Chondrocyte (in vitro differentiated cells): Measurements from ENCODE around the gene CYP17A1. TPM values are rescaled to one million over a fixed set of nuclear protein-coding genes. Genes with fewer than 3 reads are reported as not detected.

Experiments
- DNase-seq: peaks from one replicate; pipeline ENCODE4 v3.0.0; 2021; ENCODE audit warnings: mixed read lengths, low spot score
- H3K27ac Mint-ChIP-seq: one replicate; pipeline ENCODE4 v1.8.0; 2021; ENCODE audit warnings: mild to moderate bottlenecking, moderate library complexity, mixed read lengths; ENCODE audit not compliant: unreplicated experiment
- H3K27me3 Mint-ChIP-seq: 2 replicates; pipeline ENCODE4 v1.8.0; 2021; ENCODE audit warnings: low read depth, mixed read lengths
- H3K36me3 Mint-ChIP-seq: 2 replicates; pipeline ENCODE4 v1.8.0; 2021; ENCODE audit warnings: low read depth, mixed read lengths
- H3K4me1 Mint-ChIP-seq: 2 replicates; pipeline ENCODE4 v1.8.0; 2021; ENCODE audit warnings: low read depth, mild to moderate bottlenecking, mixed read lengths
- H3K4me3 Mint-ChIP-seq: one replicate; pipeline ENCODE4 v1.8.0; 2021; ENCODE audit warnings: mild to moderate bottlenecking, moderate library complexity, mixed read lengths; ENCODE audit not compliant: unreplicated experiment
- H3K9me3 Mint-ChIP-seq: 2 replicates; pipeline ENCODE4 v1.8.0; 2021; ENCODE audit warnings: low read depth, mixed read lengths
- total RNA-seq: library from RNA; stranded (reverse); gene quantifications from 3 replicates; pipeline ENCODE4 v1.2.1, GENCODE V29; 2021
- TF ChIP-seq, protein P1 (sequence below): fragments of 200-600 bp; sonication (generic); IDR thresholded peaks from 2 replicates; pipeline ENCODE4 v1.5.0; 2021; ENCODE audit warnings: antibody characterized with exemption, mild to moderate bottlenecking, moderate library complexity

The CYP17A1 gene
- total RNA-seq, 1 donor from 2014 or later = not detected

DNA sequence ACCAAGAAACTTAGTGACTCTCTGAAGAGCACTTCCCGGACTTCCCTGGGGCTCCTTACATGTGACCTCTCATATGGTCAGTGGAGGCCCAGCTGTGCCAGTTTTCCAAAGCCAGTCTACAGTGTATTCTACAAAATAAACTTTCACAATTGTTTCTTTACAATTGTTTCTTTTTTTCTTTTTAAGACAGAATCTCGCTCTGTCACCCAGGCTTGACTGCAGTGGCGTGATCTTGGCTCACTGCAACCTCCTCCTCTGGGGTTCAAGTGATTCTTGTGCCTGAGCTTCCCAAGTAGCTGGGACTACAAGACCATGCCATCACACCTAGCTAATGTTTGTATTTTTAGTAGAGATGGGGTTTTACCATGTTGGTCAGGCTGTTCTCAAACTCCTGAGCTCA, 25.9 kb downstream of the CYP17A1 start:
- Mint-ChIP-seq H3K4me3 (no peak overlapping the region), H3K36me3 (peaks cover 36% of the 10 kb centered on the region), H3K4me1 (peaks cover 51% of the 10 kb centered on the region), H3K27me3 (no peaks in the 10 kb centered on the region), H3K27ac (no peak overlapping the region), H3K9me3 (no peaks in the 10 kb centered on the region)
- TF ChIP-seq, protein P1, sequence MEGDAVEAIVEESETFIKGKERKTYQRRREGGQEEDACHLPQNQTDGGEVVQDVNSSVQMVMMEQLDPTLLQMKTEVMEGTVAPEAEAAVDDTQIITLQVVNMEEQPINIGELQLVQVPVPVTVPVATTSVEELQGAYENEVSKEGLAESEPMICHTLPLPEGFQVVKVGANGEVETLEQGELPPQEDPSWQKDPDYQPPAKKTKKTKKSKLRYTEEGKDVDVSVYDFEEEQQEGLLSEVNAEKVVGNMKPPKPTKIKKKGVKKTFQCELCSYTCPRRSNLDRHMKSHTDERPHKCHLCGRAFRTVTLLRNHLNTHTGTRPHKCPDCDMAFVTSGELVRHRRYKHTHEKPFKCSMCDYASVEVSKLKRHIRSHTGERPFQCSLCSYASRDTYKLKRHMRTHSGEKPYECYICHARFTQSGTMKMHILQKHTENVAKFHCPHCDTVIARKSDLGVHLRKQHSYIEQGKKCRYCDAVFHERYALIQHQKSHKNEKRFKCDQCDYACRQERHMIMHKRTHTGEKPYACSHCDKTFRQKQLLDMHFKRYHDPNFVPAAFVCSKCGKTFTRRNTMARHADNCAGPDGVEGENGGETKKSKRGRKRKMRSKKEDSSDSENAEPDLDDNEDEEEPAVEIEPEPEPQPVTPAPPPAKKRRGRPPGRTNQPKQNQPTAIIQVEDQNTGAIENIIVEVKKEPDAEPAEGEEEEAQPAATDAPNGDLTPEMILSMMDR = no peak
- no peak for DNase-seq

DNA sequence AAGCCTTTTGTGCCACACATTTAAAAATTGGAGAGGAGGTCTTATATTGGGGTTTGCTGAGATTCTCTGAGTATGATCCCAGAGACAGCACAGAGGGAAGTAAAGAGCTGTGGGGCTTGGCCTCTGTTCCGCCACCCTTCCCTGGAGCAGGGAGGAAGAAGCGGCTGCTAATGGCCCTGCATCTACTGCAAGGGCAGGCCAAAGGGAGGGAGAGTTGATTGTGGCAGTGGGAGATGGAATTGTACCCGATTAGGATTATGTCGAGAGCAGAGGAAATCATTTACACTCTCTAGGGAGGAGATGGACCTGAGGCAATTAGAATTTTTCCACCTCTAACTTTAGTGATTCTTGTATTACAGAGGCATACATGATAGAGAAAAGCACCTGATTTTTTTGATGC, 28.8 kb downstream of the CYP17A1 start:
- DNase-seq = no peak
- Mint-ChIP-seq H3K27ac (peak overlapping the region; percentile 69), H3K36me3 (peaks cover 35% of the 10 kb centered on the region), H3K4me3 (no peak overlapping the region), H3K4me1 (peaks cover 37% of the 10 kb centered on the region), H3K9me3 (peaks cover 3% of the 10 kb centered on the region), H3K27me3 (no peaks in the 10 kb centered on the region)
- TF ChIP-seq, protein P1 = no peak

DNA sequence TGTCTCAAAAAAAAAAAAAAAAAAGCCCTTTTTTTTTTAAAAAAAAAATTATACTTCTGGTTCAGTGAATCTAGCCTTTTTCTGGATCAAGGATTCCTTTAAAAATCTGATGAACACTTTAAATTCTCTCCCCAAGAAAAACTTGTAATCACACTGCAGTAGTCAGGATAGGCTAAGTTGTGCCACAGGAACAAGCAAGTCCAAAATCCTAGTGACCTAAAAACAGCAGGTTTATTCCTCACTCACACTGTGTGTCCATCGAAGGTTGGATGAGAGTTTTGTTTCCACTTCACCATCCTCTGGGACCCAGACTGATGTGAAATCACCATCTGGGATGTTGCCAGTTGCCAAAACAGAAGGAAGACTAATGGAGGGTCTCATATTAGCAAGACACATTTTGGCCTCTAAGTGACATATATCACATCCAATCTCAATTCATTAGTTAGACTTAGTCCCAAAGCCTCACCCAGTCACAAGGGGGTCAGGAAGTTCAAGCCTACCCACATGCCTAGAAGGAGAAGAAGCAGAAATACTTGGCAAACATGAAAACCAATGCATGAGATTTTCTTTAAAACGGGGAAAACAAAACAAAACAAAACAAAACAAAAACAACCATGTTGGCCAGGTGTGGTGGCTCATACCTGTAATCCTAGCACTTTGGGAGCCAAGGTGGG, 32.7 kb downstream of the CYP17A1 start:
- Mint-ChIP-seq H3K9me3 (peaks cover 3% of the 10 kb centered on the region), H3K36me3 (peaks cover 24% of the 10 kb centered on the region), H3K4me3 (no peak overlapping the region), H3K27me3 (no peaks in the 10 kb centered on the region), H3K27ac (peak overlapping the region; percentile 69), H3K4me1 (peaks cover 64% of the 10 kb centered on the region)
- TF ChIP-seq, protein P1 = no peak
- no peak for DNase-seq

DNA sequence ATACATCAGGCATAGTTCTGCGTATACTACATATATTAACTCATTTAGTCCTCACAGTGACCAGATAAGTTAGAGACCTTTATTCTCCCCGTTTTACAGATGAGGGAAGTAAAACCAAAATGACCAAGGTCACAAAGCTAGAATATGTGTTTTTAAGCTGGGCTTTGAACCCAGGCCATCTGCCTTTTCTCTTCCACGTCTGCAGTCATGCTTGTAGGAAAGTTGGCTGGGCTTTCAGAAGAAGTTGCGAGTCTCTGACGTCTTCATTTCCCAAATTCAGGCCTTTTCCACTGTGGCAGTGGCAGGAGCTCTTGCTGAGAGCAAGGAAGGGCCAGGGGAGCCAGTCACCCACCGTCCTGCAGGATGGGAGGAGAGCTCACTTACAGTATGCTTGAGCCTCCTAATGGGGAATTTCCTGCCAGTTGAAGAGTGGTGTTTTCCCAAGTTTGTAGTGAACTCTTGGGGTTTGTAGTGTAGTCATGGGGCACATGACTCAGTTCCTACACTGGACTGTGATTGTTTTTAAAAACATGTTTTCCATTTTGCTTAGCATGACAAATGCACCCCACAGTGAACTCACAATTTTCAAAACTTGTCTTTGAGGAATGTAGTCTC, 34.2 kb downstream of the CYP17A1 start:
- Mint-ChIP-seq H3K9me3 (peaks cover 3% of the 10 kb centered on the region), H3K4me3 (no peak overlapping the region), H3K36me3 (peaks cover 23% of the 10 kb centered on the region), H3K27ac (peak overlapping the region; percentile 98), H3K4me1 (peaks cover 65% of the 10 kb centered on the region), H3K27me3 (no peaks in the 10 kb centered on the region)
- TF ChIP-seq, protein P1 = peak; percentile 38
- no peak for DNase-seq

DNA sequence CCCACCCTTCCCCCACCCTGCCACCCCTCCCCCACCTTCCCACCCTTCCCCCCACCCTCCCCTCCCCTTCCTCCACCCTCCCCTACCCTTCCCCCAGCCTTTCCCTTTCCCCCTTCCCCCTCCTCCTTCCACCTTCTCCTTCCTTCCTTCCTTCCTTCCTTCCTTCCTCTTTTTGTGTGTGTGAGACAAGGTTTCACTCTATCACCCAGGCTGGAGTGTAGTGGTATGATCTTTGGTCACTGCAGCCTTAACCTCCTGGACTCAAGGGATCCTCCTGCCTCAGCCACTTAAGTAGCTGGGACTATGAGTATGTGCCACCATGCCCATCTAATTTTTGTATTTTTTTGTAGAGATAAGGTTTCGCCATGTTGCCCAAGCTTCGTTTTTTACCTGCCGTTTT, 35.2 kb downstream of the CYP17A1 start:
- TF ChIP-seq, protein P1 = no peak
- Mint-ChIP-seq H3K27me3 (no peaks in the 10 kb centered on the region), H3K27ac (peak overlapping the region; percentile 98), H3K36me3 (peaks cover 24% of the 10 kb centered on the region), H3K4me3 (peak overlapping the region; percentile 1), H3K9me3 (peaks cover 3% of the 10 kb centered on the region), H3K4me1 (peaks cover 74% of the 10 kb centered on the region)
- no peak for DNase-seq
